ENCODE data around the gene ICAM3.

GRCh38 chr19:10364644-10365043 lies 25.2 kb upstream of the ICAM3 start:
- TF ChIP-seq, protein P1, sequence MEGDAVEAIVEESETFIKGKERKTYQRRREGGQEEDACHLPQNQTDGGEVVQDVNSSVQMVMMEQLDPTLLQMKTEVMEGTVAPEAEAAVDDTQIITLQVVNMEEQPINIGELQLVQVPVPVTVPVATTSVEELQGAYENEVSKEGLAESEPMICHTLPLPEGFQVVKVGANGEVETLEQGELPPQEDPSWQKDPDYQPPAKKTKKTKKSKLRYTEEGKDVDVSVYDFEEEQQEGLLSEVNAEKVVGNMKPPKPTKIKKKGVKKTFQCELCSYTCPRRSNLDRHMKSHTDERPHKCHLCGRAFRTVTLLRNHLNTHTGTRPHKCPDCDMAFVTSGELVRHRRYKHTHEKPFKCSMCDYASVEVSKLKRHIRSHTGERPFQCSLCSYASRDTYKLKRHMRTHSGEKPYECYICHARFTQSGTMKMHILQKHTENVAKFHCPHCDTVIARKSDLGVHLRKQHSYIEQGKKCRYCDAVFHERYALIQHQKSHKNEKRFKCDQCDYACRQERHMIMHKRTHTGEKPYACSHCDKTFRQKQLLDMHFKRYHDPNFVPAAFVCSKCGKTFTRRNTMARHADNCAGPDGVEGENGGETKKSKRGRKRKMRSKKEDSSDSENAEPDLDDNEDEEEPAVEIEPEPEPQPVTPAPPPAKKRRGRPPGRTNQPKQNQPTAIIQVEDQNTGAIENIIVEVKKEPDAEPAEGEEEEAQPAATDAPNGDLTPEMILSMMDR (IDR thresholded peaks at IDR 0.05): no peak
- no peak for TF ChIP-seq POLR2A (IDR thresholded peaks at IDR 0.05)

All from adrenal gland (tissue), 5 donors.